Keratinocyte (primary cell): ENCODE measurements around the gene WDR45B. TPM values are rescaled to one million over a fixed set of nuclear protein-coding genes. Genes with fewer than 3 reads are reported as not detected.

ENCODE experiments used
- DNase-seq: peaks from one replicate; pipeline ENCODE4 v3.0.0-alpha.2; 2011; ENCODE audit warnings: low read depth, missing footprints, low spot score
- FAIRE-seq: peaks from 2 replicates; lab custom pipeline; 2011; peaks lifted over from hg19 to GRCh38; lab: Jason Lieb, UNC
- H2AFZ ChIP-seq: 2 replicates; pipeline ENCODE4 v1.6.0; 2012; ENCODE audit warnings: low read length, control low read depth, inconsistent platforms; ENCODE audit not compliant: control insufficient read depth
- H3K27ac ChIP-seq: 2 replicates; pipeline ENCODE4 v1.5.1; 2011; ENCODE audit warnings: low read length; ENCODE audit not compliant: control insufficient read depth, insufficient read depth
- H3K27me3 ChIP-seq: 3 replicates; pipeline ENCODE4 v1.6.0; 2011; ENCODE audit warnings: low read length; ENCODE audit not compliant: control insufficient read depth, insufficient read depth; ENCODE audit errors: extremely low read depth
- H3K36me3 ChIP-seq, 2 experiments: 2 replicates in 1 of 2; 3 replicates in 1 of 2; pipeline ENCODE4 v1.5.1; 2011; ENCODE audit warnings: low read length in 2 of 2, mild to moderate bottlenecking in 1 of 2; ENCODE audit not compliant: control insufficient read depth in 2 of 2, insufficient read depth in 2 of 2; ENCODE audit errors: extremely low read depth in 1 of 2
- H3K4me1 ChIP-seq: 3 replicates; pipeline ENCODE4 v1.5.1; 2011; ENCODE audit warnings: low read length; ENCODE audit not compliant: control insufficient read depth, insufficient read depth; ENCODE audit errors: extremely low read depth
- H3K4me2 ChIP-seq: 3 replicates; pipeline ENCODE4 v1.6.0; 2011; ENCODE audit warnings: low read depth, low read length; ENCODE audit not compliant: control insufficient read depth, insufficient read depth; ENCODE audit errors: extremely low read depth
- H3K4me3 ChIP-seq, 3 experiments: fragments of 200-600 bp in 1 of 3; sonication (generic) in 1 of 3; 2 replicates in 2 of 3; 3 replicates in 1 of 3; pipeline ENCODE4 v1.5.1; 2011 to 2016; ENCODE audit warnings: low read length in 3 of 3, mild to moderate bottlenecking in 3 of 3, control low read depth in 2 of 3, inconsistent platforms in 1 of 3, low read depth in 1 of 3, mixed read lengths in 1 of 3, mixed run types in 1 of 3, moderate library complexity in 1 of 3; ENCODE audit not compliant: control insufficient read depth in 2 of 3, insufficient read depth in 2 of 3; ENCODE audit errors: extremely low read depth in 1 of 3
- H3K79me2 ChIP-seq: 2 replicates; pipeline ENCODE4 v1.6.0; 2012; ENCODE audit warnings: low read length; ENCODE audit not compliant: control insufficient read depth, insufficient read depth
- H3K9ac ChIP-seq: 3 replicates; pipeline ENCODE4 v1.6.0; 2011; ENCODE audit warnings: low read length; ENCODE audit not compliant: control insufficient read depth, insufficient read depth; ENCODE audit errors: extremely low read depth
- H3K9me1 ChIP-seq: 3 replicates; pipeline ENCODE4 v1.6.0; 2011; ENCODE audit warnings: low read length; ENCODE audit not compliant: control insufficient read depth, insufficient read depth; ENCODE audit errors: extremely low read depth
- H3K9me3 ChIP-seq: 2 replicates; pipeline ENCODE4 v1.5.1; 2012; ENCODE audit warnings: low read depth, low read length; ENCODE audit not compliant: control insufficient read depth
- H4K20me1 ChIP-seq: 3 replicates; pipeline ENCODE4 v1.6.0; 2011; ENCODE audit warnings: low read length; ENCODE audit not compliant: control insufficient read depth, insufficient read depth; ENCODE audit errors: extremely low read depth
- CTCF ChIP-seq, 3 experiments: IDR thresholded peaks in 1 of 3; conservative IDR thresholded peaks in 1 of 3; optimal IDR thresholded peaks in 1 of 3; 2 replicates in 2 of 3; 3 replicates in 1 of 3; pipeline versions ENCODE3 to v1.5.1; 2011; ENCODE audit warnings: low read length in 3 of 3, mild to moderate bottlenecking in 3 of 3, moderate library complexity in 2 of 3, control low read depth in 1 of 3, inconsistent platforms in 1 of 3; ENCODE audit not compliant: insufficient read depth in 2 of 3; ENCODE audit errors: extremely low read depth in 1 of 3
- EZH2 ChIP-seq: IDR thresholded peaks from one replicate; pipeline ENCODE4 v1.6.1; 2012; ENCODE audit warnings: inconsistent platforms, mild to moderate bottlenecking, low read length, moderate library complexity
- dilution Hi-C: fragments of 300-500 bp; cut with MboI; formaldehyde crosslinking; loops from one replicate; pipeline ENCODE4 v1.7.0; 2020; ENCODE audit warnings: low sequenced_read_pairs; ENCODE audit not compliant: extremely low pct_ligation_motif_present
- polyA plus RNA-seq, 5 experiments: library from polyadenylated mRNA; depleted of rRNA in 3 of 5; stranded (reverse) in 3 of 5; stranded (forward) in 1 of 5; unstranded in 1 of 5; fragments of >200 nt; gene quantifications; 1 replicate in 1 of 5; 2 replicates in 3 of 5; 3 replicates in 1 of 5; pipeline versions ENCODE4 v1.2.1 to v1.2.3, GENCODE V29; 2011 to 2012; ENCODE audit warnings: missing spikeins in 2 of 5, low read depth in 1 of 5, low replicate concordance in 1 of 5

The WDR45B gene
- polyA plus RNA-seq, 1 donor (not counting 4 experiments of a cell fraction or from before 2014, with no cell fraction given): 77.2 TPM

DNA sequence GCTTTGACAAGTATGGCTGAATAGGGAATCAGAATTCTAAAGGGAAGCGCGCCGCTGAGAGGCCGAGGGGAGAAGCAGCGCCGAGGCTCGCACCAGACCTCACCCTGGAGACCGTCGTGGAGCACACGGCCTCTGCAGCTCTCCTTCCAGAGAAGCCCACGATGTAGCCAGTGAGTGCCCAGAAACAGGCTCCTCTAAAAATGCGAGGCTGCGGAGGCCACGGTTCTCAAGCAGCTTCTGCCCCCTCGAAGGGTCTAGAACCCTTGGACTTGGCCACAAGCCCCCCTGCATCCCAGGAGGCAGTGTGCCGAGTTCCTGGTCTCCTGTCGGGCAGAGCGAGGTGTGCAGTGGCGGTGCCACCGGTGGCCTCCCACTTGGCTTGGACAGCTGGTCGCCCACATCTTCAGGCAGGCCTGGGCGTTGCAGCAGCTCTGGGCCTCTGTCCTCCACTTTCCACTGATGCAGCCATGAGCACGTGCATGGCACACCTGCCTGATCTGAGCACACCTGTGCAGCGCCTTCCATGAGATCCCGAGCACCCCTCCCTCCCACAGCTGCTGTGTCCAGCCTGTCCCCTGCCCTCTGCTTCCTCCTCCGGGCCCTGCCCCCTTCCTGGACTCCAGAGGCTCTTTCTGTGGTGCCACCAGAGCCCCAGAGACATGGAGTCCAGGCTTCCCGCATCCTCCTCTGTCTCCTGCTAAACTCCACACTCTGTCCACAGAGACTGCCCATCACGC is 18.9 kb upstream of the WDR45B start:
- dilution Hi-C loops: no loop called here
- H3K79me2 ChIP-seq: no peaks in the 10 kb centered on the region
- no peak for TF ChIP-seq CTCF (optimal IDR thresholded peaks at IDR 0.05 in 1 of 3, IDR thresholded peaks at IDR 0.05 in 1 of 3, conservative IDR thresholded peaks at IDR 0.05 in 1 of 3; ENCODE audit: extremely low read depth in 1 of 3, insufficient read depth in 2 of 3, low read length in 3 of 3)
- TF ChIP-seq EZH2: no peak
- no peak overlapping the region for H3K9ac ChIP-seq
- H3K36me3 ChIP-seq: no peaks in the 10 kb centered on the region
- H3K9me3 ChIP-seq: no peaks in the 10 kb centered on the region
- H3K27ac ChIP-seq: no peak overlapping the region
- no peaks in the 10 kb centered on the region for H3K9me1 ChIP-seq
- H3K4me3 ChIP-seq: no peak overlapping the region
- FAIRE-seq (no peak), DNase-seq (no peak)
- H2AFZ ChIP-seq: no peak overlapping the region
- no peaks in the 10 kb centered on the region for H3K27me3 ChIP-seq
- H4K20me1 ChIP-seq: no peaks in the 10 kb centered on the region
- no peak overlapping the region for H3K4me2 ChIP-seq
- peaks cover 2% of the 10 kb centered on the region for H3K4me1 ChIP-seq

DNA sequence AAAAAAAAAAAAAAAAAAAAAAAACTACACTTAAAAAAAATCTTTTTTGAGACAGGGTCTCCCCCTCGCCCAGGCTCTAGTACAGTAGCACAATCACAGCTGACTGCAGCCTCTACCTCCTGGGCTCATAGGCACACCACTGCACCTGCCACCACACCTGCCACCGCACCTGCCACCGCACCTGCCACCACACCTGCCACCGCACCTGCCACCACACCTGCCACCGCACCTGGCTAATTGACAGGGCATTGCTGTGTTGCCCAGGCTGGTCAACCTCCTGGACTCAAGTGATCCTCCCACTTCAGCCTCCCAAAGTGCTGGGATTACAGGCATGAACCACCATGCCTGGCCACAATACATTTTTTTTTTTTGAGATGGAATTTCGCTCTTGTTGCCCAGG is 17.6 kb upstream of the WDR45B start:
- H3K79me2 ChIP-seq: no peaks in the 10 kb centered on the region
- no peaks in the 10 kb centered on the region for H3K9me3 ChIP-seq
- dilution Hi-C loops: no loop called here
- H3K4me2 ChIP-seq: no peak overlapping the region
- FAIRE-seq: no peak
- no peaks in the 10 kb centered on the region for H4K20me1 ChIP-seq
- no peak overlapping the region for H3K9ac ChIP-seq
- peaks cover 2% of the 10 kb centered on the region for H3K4me1 ChIP-seq
- no peak for DNase-seq
- no peak overlapping the region for H2AFZ ChIP-seq
- H3K36me3 ChIP-seq: no peaks in the 10 kb centered on the region
- no peak overlapping the region for H3K27ac ChIP-seq
- H3K4me3 ChIP-seq: no peak overlapping the region
- TF ChIP-seq CTCF (optimal IDR thresholded peaks at IDR 0.05 in 1 of 3, IDR thresholded peaks at IDR 0.05 in 1 of 3, conservative IDR thresholded peaks at IDR 0.05 in 1 of 3; ENCODE audit: extremely low read depth in 1 of 3, insufficient read depth in 2 of 3, low read length in 3 of 3) (no peak), EZH2 (no peak)
- no peaks in the 10 kb centered on the region for H3K27me3 ChIP-seq
- H3K9me1 ChIP-seq: no peaks in the 10 kb centered on the region
